NT2/D1 (cell line): ENCODE results near the gene IPO9.

ENCODE experiments used
- DNase-seq: peaks from one replicate; pipeline ENCODE4 v3.0.0-alpha.2; 2011; ENCODE audit warnings: low read depth, low spot score
- H3K27me3 ChIP-seq: 2 replicates; pipeline ENCODE4 v1.6.0; 2011; ENCODE audit warnings: mild to moderate bottlenecking; ENCODE audit not compliant: insufficient read length, insufficient read depth
- H3K36me3 ChIP-seq: 2 replicates; pipeline ENCODE4 v1.6.1; 2011; ENCODE audit warnings: mild to moderate bottlenecking, low read length, mixed read lengths; ENCODE audit not compliant: insufficient read depth, insufficient read length
- H3K4me1 ChIP-seq: 2 replicates; pipeline ENCODE4 v1.5.1; 2011; ENCODE audit not compliant: insufficient read depth, insufficient read length
- H3K4me3 ChIP-seq: 2 replicates; pipeline ENCODE4 v1.5.1; 2011; ENCODE audit warnings: low read depth; ENCODE audit not compliant: insufficient read length
- H3K9ac ChIP-seq: 2 replicates; pipeline ENCODE4 v1.6.0; 2011; ENCODE audit warnings: low read depth; ENCODE audit not compliant: insufficient read length
- H3K9me3 ChIP-seq: 2 replicates; pipeline ENCODE4 v1.5.1; 2011; ENCODE audit warnings: mild to moderate bottlenecking, low read length; ENCODE audit not compliant: insufficient read depth
- SUZ12 ChIP-seq: IDR thresholded peaks from 2 replicates; pipeline ENCODE4 v1.6.1; 2011; ENCODE audit not compliant: insufficient read length, insufficient read depth; ENCODE audit errors: extremely low read depth
- YY1 ChIP-seq: IDR thresholded peaks from 2 replicates; pipeline ENCODE4 v1.6.1; 2011; ENCODE audit not compliant: insufficient read length, insufficient read depth
- ZNF274 ChIP-seq: IDR thresholded peaks from 2 replicates; pipeline ENCODE4 v1.6.1; 2011; ENCODE audit warnings: mild to moderate bottlenecking, low read depth, low read length

IPO9 gene

DNA sequence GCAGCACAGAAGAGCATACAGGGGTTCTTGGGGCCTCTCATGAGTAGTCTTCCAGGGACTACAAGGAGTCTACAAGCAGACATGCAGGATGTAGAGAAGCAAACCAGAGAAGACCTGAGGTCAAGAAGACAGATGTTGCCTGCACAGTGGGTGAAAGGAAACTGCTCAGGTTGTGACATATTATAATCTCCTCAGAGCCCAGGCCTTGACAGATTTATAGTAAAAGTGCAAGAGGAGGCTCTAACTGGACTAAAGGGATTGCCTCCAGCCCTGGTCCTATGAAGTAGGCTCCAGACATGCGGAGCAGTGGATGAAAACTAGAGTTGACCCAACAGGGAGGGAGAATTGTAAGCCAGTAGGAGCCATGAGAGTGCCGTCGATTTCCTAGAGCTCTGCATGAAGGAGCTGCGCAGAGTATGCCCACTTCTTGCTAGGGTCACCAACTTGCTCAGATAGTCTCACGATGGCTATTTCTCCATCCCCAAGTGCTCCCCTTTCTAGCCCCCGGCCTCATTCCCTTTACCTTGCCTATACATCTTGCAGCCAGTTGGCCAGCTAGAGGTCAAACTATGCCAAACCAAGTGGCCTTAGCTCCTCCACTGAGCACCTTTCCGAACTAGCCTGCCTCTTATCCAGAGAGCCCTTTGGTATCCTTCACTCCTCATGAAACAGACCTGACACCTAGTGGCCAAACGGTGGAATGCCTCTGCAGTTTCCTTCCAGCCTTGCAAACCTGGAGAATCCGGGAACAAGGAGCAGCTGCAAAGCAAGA is 36.2 kb upstream of the IPO9 start:
- Histone ChIP-seq H3K4me3 (no peak overlapping the region), H3K27me3 (no peaks in the 10 kb centered on the region), H3K36me3 (peaks cover 92% of the 10 kb centered on the region), H3K9ac (no peak overlapping the region), H3K9me3 (peaks cover 4% of the 10 kb centered on the region; the same call in 1 of the 2 replicates), H3K4me1 (peaks cover 4% of the 10 kb centered on the region)
- TF ChIP-seq SUZ12 = no peak
- TF ChIP-seq YY1 = no peak
- TF ChIP-seq ZNF274 = no peak
- peak; percentile 85 for DNase-seq

DNA sequence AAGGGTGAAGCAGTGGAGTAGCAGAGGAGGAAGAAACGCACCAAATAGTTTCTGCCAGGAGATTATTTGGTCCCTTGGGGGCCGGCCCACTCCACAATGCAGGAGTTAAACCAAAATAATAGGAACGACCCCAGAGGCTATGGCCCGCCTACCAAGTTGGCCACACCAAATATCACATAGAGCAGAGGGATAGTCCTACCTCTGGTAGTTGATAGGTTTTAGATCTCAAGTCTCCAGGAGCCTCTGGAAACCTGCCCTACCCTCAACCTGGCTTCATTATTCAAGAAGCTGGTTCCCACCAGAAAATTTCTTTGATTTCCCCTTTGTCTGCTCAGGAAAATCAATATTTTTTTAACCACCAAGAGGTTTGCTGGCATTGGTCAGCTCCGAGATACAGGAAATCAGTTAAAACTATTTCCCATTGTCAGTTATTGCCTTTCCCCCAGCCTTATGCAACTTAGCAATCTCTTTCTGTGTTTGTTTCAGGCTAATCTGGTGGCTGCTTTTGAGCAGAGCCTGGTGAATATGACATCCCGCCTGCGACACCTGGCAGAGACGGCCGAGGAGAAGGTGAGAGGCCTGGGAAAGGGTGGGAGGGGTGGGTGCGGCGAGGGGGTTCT is 35.5 kb upstream of the IPO9 start:
- TF ChIP-seq ZNF274 (no peak), SUZ12 (no peak), YY1 (no peak)
- Histone ChIP-seq H3K9ac (no peak overlapping the region), H3K4me3 (no peak overlapping the region), H3K9me3 (peaks cover 4% of the 10 kb centered on the region; the same call in 1 of the 2 replicates), H3K27me3 (no peaks in the 10 kb centered on the region), H3K36me3 (peaks cover 92% of the 10 kb centered on the region), H3K4me1 (peaks cover 4% of the 10 kb centered on the region)
- no peak for DNase-seq

DNA sequence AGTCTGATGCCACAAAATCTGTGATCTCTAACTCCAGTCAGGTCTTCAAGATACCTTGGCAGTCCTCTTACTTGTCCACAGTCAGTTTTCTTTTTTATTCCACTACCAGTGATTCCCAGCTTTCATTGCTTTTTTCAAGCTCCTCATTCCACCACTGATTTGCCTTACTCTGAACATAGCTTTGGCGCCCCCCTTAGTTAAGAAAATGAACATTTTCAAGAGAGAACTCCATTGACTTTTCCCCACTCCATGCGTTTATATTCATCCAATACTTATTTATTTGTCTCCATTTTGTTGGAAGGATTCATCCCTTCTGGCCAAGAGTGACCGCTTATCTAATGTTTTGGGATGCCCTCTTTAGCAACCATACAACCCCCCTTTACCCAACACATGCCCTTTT is 33.9 kb upstream of the IPO9 start:
- no peak for TF ChIP-seq YY1
- TF ChIP-seq SUZ12 = no peak
- no peak for TF ChIP-seq ZNF274
- no peaks in the 10 kb centered on the region for H3K27me3 ChIP-seq
- H3K4me1 ChIP-seq = peaks cover 4% of the 10 kb centered on the region
- H3K9me3 ChIP-seq = peaks cover 4% of the 10 kb centered on the region; the same call in 1 of the 2 replicates
- no peak for DNase-seq
- H3K4me3 ChIP-seq = no peak overlapping the region
- H3K9ac ChIP-seq = no peak overlapping the region
- H3K36me3 ChIP-seq = peaks cover 76% of the 10 kb centered on the region

DNA sequence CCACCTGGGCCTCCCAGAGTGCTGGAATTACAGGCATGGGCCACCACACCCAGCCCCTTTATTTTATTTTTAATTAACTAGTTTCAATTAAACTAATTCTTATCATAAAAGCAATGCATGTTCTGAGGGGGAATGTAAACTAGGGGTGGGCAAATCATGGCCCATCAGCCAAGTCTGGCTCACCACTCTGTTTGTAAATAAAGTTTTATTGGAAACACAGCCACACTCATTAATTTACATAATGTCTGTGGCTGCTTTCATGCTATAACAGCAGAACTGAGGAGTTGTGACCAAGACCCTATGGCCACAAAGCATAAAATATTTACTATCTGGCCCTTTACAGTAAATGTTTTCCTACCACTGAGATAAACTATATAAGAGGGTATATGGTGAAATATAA is 28.7 kb upstream of the IPO9 start:
- Histone ChIP-seq H3K9me3 (peaks cover 4% of the 10 kb centered on the region; the same call in 1 of the 2 replicates), H3K27me3 (no peaks in the 10 kb centered on the region), H3K9ac (no peak overlapping the region), H3K4me1 (no peaks in the 10 kb centered on the region), H3K36me3 (peaks cover 67% of the 10 kb centered on the region), H3K4me3 (no peak overlapping the region)
- TF ChIP-seq ZNF274 (no peak), SUZ12 (no peak), YY1 (no peak)
- no peak for DNase-seq

DNA sequence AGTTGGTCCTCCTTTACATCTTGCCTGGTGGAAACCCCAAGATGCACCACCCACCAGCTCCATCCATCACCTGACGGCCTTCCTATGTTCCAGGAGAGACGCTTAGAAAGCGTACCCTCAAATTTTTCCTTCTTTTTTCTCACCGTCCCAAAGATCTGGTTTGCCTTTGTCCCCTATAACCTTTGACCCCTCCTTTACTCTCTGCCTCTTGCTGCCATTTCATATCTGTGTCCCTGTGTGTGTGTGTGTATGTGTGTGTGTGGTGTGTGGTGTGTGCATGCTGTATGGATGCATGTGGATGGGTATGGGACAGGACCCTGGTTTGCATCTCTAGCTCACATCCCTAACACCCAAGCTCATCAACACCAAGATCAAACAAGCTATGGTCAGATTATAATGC is 22.2 kb upstream of the IPO9 start:
- no peak overlapping the region for H3K9ac ChIP-seq
- no peak overlapping the region for H3K4me3 ChIP-seq
- DNase-seq = no peak
- no peaks in the 10 kb centered on the region for H3K27me3 ChIP-seq
- no peaks in the 10 kb centered on the region for H3K4me1 ChIP-seq
- no peaks in the 10 kb centered on the region for H3K9me3 ChIP-seq
- peaks cover 92% of the 10 kb centered on the region for H3K36me3 ChIP-seq
- TF ChIP-seq YY1 = no peak
- no peak for TF ChIP-seq SUZ12
- TF ChIP-seq ZNF274 = no peak

DNA sequence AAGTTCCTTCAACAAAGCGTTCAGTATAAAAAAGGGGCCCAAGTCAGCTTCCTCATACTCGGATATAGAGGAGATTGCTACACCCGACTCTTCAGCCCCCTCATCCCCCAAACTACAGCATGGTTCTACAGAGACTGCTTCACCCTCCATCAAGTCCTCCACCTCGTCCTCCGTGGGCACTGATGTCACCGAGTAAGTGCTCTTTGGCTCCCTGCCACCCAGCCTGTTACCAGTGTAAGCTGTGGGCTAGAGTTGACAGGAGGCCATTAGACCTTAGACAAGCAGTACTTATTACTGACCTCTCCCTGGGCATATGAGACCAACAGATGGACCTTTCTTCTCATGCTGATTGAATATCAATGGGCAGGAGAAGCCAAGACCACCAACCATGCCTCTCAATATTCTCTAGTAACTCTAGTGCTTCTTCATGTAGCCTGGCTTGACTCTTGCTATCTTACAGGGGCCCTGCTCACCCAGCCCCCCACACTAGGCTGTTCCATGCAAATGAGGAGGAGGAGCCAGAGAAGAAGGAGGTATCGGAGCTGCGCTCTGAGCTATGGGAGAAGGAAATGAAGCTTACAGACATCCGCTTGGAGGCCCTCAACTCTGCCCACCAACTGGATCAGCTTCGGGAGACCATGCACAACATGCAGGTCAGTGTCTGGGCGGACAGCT is 20.9 kb upstream of the IPO9 start:
- no peaks in the 10 kb centered on the region for H3K27me3 ChIP-seq
- H3K36me3 ChIP-seq = peaks cover 99% of the 10 kb centered on the region
- no peak overlapping the region for H3K4me3 ChIP-seq
- DNase-seq = no peak
- TF ChIP-seq SUZ12 (no peak), YY1 (no peak), ZNF274 (no peak)
- no peaks in the 10 kb centered on the region for H3K9me3 ChIP-seq
- H3K9ac ChIP-seq = no peak overlapping the region
- no peaks in the 10 kb centered on the region for H3K4me1 ChIP-seq

DNA sequence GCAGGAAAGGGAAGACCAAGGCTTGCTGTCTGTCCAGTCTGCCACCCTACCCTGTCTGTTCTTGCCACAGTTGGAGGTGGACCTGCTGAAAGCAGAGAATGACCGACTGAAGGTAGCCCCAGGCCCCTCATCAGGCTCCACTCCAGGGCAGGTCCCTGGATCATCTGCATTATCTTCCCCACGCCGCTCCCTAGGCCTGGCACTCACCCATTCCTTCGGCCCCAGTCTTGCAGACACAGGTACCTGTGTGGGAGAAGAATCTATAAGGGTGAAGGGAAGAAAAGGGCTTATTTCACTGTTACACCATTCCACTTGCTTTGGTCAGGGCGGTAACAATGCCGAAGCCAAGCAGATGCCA is 20.3 kb upstream of the IPO9 start:
- H3K36me3 ChIP-seq = peaks cover 99% of the 10 kb centered on the region
- no peak overlapping the region for H3K4me3 ChIP-seq
- no peaks in the 10 kb centered on the region for H3K4me1 ChIP-seq
- no peak for DNase-seq
- H3K27me3 ChIP-seq = no peaks in the 10 kb centered on the region
- no peak for TF ChIP-seq SUZ12
- TF ChIP-seq YY1 = no peak
- no peak for TF ChIP-seq ZNF274
- H3K9me3 ChIP-seq = no peaks in the 10 kb centered on the region
- no peak overlapping the region for H3K9ac ChIP-seq
